B cell (primary cell): ENCODE results near the gene SYNDIG1L. TPM values are rescaled to one million over a fixed set of nuclear protein-coding genes. Genes with fewer than 3 reads are reported as not detected.

ENCODE experiments used
- ATAC-seq: fragments of 200-7000 bp; cut with Tn5 transposase; one replicate; pipeline ENCODE4 v1.10.0; 2021; ENCODE audit warnings: low read depth, mild to moderate bottlenecking, moderate number of reproducible peaks, moderate library complexity
- CTCF ChIA-PET: fragments of 350-600 bp; sonication (Branson Sonifier 250); formaldehyde crosslinking; loops from one replicate; lab custom pipeline; 2021; ENCODE audit warnings: antibody characterized with exemption, inconsistent platforms; lab: Charles Lee
- POLR2A ChIA-PET: fragments of 350-600 bp; sonication (Branson Sonifier 250); formaldehyde crosslinking; loops from one replicate; lab custom pipeline; 2021; ENCODE audit warnings: antibody characterized with exemption; lab: Charles Lee
- DNase-seq: peaks from one replicate; pipeline ENCODE4 v3.0.0; 2013
- H2AFZ ChIP-seq: 2 replicates; pipeline ENCODE4 v1.6.1; 2012; ENCODE audit warnings: mild to moderate bottlenecking, low read depth, low read length; ENCODE audit not compliant: insufficient read depth, poor library complexity, severe bottlenecking
- H3K27ac ChIP-seq, 2 donors: 1 replicate in 1 of 2; 2 replicates in 1 of 2; pipeline ENCODE4 v1.5.1; 2012 to 2013; ENCODE audit warnings: low read length in 2 of 2, mild to moderate bottlenecking in 2 of 2, moderate library complexity in 1 of 2
- H3K27me3 ChIP-seq, 4 experiments: fragments of 200-600 bp in 1 of 4; sonication (generic) in 1 of 4; replicated peaks in 1 of 4; 1 replicate in 2 of 4; 2 replicates in 2 of 4; pipeline versions ENCODE4 v1.6.1 to v1.7.0; 2013 to 2016; ENCODE audit warnings: low read length in 3 of 4, mild to moderate bottlenecking in 2 of 4, mixed read lengths in 1 of 4, moderate library complexity in 1 of 4; ENCODE audit not compliant: insufficient read depth in 4 of 4, control insufficient read depth in 3 of 4; ENCODE audit errors: control extremely low read depth in 1 of 4
- H3K36me3 ChIP-seq, 2 experiments: replicated peaks in 1 of 2; 1 replicate in 1 of 2; 2 replicates in 1 of 2; pipeline versions ENCODE4 v1.6.1 to v1.7.1; 2013; ENCODE audit warnings: low read length in 1 of 2; ENCODE audit not compliant: insufficient read depth in 2 of 2, control insufficient read depth in 1 of 2; ENCODE audit errors: control extremely low read depth in 1 of 2, extremely low read depth in 1 of 2
- H3K4me1 ChIP-seq, 2 donors: fragments of 200-600 bp in 1 of 2; sonication (generic) in 1 of 2; 1 replicate in 1 of 2; 2 replicates in 1 of 2; pipeline versions ENCODE4 v1.5.1 to v1.6.1; 2013 to 2017; ENCODE audit warnings: low read length in 2 of 2; ENCODE audit not compliant: control insufficient read depth in 2 of 2, insufficient read depth in 2 of 2
- H3K4me2 ChIP-seq: replicated peaks from 2 replicates; pipeline ENCODE3; 2012; ENCODE audit warnings: mild to moderate bottlenecking, low read depth, low read length; ENCODE audit not compliant: poor library complexity, severe bottlenecking
- H3K4me3 ChIP-seq, 5 experiments: fragments of 200-600 bp in 1 of 5; sonication (generic) in 1 of 5; 1 replicate in 3 of 5; 2 replicates in 2 of 5; pipeline versions ENCODE4 v1.5.1 to v1.7.0; 2011 to 2016; ENCODE audit warnings: low read length in 4 of 5, mild to moderate bottlenecking in 4 of 5, low read depth in 2 of 5, control low read depth in 1 of 5, moderate library complexity in 1 of 5; ENCODE audit not compliant: insufficient read depth in 1 of 5; ENCODE audit errors: control extremely low read depth in 1 of 5, extremely low read depth in 1 of 5
- H3K79me2 ChIP-seq: fragments of 200-600 bp; sonication (generic); one replicate; pipeline ENCODE4 v1.6.0; 2016; ENCODE audit warnings: low read length; ENCODE audit not compliant: control insufficient read depth, insufficient read depth
- H3K9ac ChIP-seq: fragments of 200-600 bp; sonication (generic); 2 replicates; pipeline ENCODE4 v1.6.1; 2017; ENCODE audit warnings: mild to moderate bottlenecking, low read length, moderate library complexity
- H3K9me3 ChIP-seq, 3 donors: one replicate each; pipeline versions ENCODE4 v1.6.1 to v1.7.1; 2013; ENCODE audit warnings: low read length in 2 of 3; ENCODE audit not compliant: control insufficient read depth in 2 of 3, insufficient read depth in 1 of 3; ENCODE audit errors: control extremely low read depth in 1 of 3
- H4K20me1 ChIP-seq: 2 replicates; pipeline ENCODE4 v1.6.0; 2012; ENCODE audit warnings: mild to moderate bottlenecking, low read length; ENCODE audit not compliant: insufficient read depth, control insufficient read depth, poor library complexity, severe bottlenecking
- H3K27ac Mint-ChIP-seq: one replicate; pipeline ENCODE4 v1.8.0; 2021; ENCODE audit warnings: mixed read lengths
- H3K27me3 Mint-ChIP-seq: one replicate; pipeline ENCODE4 v1.8.0; 2021; ENCODE audit warnings: mixed read lengths
- H3K4me1 Mint-ChIP-seq: one replicate; pipeline ENCODE4 v1.8.0; 2021; ENCODE audit warnings: mixed read lengths
- H3K4me3 Mint-ChIP-seq: one replicate; pipeline ENCODE4 v1.8.0; 2021; ENCODE audit warnings: mixed read lengths
- H3K9me3 Mint-ChIP-seq: one replicate; pipeline ENCODE4 v1.8.0; 2022; ENCODE audit warnings: mixed read lengths; ENCODE audit not compliant: insufficient read depth
- EZH2 ChIP-seq: IDR thresholded peaks from 2 replicates; pipeline ENCODE4 v1.6.1; 2012; ENCODE audit warnings: borderline replicate concordance, low read depth, mild to moderate bottlenecking, moderate library complexity, low read length; ENCODE audit not compliant: insufficient read depth, poor library complexity, severe bottlenecking
- WGBS: methylation state at CpG from one replicate; pipeline ENCODE4 v1.1.5; 2013; ENCODE audit warnings: missing lambda C conversion rate; ENCODE audit not compliant: insufficient coverage; 5-methylcytosine and 5-hydroxymethylcytosine counted together
- intact Hi-C: fragments of 100-400 bp; cut with micrococcal nuclease; formaldehyde crosslinking; loops from one replicate; pipeline ENCODE4 v1.10.0; 2022
- polyA plus RNA-seq: library from polyadenylated mRNA; depleted of rRNA; stranded (reverse); fragments of >200 nt; gene quantifications from 2 replicates; pipeline ENCODE4 v1.2.3, GENCODE V29; 2012
- total RNA-seq, 2 donors: library from RNA; stranded (reverse); fragments of 120-200 nt in 1 of 2; gene quantifications; 1 replicate in 1 of 2; 2 replicates in 1 of 2; pipeline versions ENCODE4 v1.2.3 to v1.2.4, GENCODE V29; 2013 to 2022
- TF ChIP-seq, protein P1 (sequence below): fragments of 200-600 bp; IDR thresholded peaks from one replicate; pipeline ENCODE4 v1.8.0; 2022; ENCODE audit warnings: antibody characterized with exemption, mild to moderate bottlenecking

SYNDIG1L gene
- total and polyA plus RNA-seq, 2 donors (not counting 1 experiment from before 2014, with no cell fraction given) = 0.16 TPM; not detected in 1

DNA sequence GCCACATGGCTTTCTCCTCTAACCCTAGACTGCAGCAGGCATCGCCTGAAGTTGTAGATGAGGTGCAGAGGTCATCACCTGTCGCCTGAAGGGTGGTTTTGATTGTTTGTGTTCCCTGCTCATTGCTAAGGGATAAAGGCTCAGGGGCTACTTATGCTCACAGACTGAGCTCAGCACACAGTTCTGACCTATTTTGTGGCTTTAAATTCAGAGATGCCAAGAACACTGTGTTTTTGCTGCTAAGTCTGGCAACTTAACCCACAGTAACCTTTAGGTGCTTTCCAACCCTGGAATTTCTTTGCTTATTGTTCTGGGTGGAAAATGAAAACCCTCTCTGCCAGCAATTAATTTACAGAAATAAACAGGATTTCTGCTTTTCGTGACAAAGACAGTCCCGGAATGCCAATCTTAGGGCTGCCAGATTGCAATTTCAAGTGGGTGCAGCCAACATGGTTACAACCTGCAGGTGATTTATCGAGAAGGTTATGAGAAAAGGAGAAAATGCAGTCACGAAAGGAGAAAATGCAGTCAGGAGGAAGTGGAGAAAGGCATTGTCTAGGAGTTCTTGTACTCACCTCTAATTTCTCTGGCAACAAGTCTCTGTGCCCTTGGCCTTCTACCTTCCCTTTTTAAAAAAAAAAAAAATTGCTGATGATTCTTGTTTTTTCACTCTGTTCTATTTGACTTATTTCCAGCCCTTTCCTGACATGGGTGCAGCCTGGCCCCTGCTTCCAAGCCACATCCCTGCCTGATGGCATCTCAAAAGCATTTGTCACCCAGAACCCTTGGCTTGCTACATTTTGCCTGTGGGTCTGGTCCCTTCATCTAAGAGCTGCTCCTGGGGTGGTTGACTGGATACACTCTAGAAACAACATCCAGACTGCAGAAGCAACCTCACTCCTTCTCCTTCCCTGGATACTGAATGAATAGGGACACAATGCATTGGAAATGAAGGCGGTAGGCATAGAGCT is 43.8 kb upstream of the SYNDIG1L start:
- H3K4me1 Mint-ChIP-seq = no peaks in the 10 kb centered on the region
- no peaks in the 10 kb centered on the region for H3K9me3 Mint-ChIP-seq
- Histone ChIP-seq H4K20me1 (no peaks in the 10 kb centered on the region), H3K4me2 (no peak overlapping the region), H3K4me1 (no peaks in the 10 kb centered on the region), H3K9ac (no peak overlapping the region), H3K27me3 (no peaks in the 10 kb centered on the region), H2AFZ (no peak overlapping the region), H3K36me3 (peaks cover 0 to 11% of the 10 kb centered on the region in 2 experiments), H3K27ac (no peak overlapping the region), H3K9me3 (no peaks in the 10 kb centered on the region), H3K4me3 (no peak overlapping the region), H3K79me2 (no peaks in the 10 kb centered on the region)
- ChIA-PET POLR2A (no interaction called here), CTCF (no interaction called here)
- no peak overlapping the region for H3K27ac Mint-ChIP-seq
- H3K4me3 Mint-ChIP-seq = no peak overlapping the region
- no peaks in the 10 kb centered on the region for H3K27me3 Mint-ChIP-seq
- DNase-seq (no peak), ATAC-seq (no peak)
- intact Hi-C loops = no loop called here
- TF ChIP-seq, protein P1, sequence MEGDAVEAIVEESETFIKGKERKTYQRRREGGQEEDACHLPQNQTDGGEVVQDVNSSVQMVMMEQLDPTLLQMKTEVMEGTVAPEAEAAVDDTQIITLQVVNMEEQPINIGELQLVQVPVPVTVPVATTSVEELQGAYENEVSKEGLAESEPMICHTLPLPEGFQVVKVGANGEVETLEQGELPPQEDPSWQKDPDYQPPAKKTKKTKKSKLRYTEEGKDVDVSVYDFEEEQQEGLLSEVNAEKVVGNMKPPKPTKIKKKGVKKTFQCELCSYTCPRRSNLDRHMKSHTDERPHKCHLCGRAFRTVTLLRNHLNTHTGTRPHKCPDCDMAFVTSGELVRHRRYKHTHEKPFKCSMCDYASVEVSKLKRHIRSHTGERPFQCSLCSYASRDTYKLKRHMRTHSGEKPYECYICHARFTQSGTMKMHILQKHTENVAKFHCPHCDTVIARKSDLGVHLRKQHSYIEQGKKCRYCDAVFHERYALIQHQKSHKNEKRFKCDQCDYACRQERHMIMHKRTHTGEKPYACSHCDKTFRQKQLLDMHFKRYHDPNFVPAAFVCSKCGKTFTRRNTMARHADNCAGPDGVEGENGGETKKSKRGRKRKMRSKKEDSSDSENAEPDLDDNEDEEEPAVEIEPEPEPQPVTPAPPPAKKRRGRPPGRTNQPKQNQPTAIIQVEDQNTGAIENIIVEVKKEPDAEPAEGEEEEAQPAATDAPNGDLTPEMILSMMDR = no peak
- no peak for TF ChIP-seq EZH2
- WGBS = 100% methylated on average over 3 of the region's 7 CpGs

DNA sequence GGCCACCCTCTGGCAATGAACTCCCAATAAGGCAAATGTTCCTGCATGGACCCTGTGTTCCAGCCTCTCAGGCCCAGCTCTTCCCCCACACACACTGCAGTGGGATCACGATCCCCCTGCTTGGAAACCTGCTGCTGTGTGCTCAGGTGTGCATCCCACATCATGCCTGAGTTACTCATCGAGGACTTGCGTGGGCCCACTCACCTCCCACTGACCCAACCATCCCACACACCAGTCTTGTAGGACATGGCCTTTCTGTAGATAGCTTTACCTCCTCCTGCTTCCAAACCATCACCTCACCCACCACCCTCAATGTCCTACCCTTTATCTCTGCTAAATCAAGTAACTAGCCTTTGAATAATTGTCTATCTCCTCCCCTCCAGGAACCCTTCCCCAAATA is 42.5 kb upstream of the SYNDIG1L start:
- ChIA-PET POLR2A (no interaction called here), CTCF (interaction anchor here (0.8 kb wide), 1 partner anchor 143 kb away, joined by 3 read pairs; no protein-coding TSS in a partner anchor)
- Histone ChIP-seq H4K20me1 (no peaks in the 10 kb centered on the region), H3K4me3 (no peak overlapping the region), H3K27ac (no peak overlapping the region), H3K9ac (no peak overlapping the region), H3K9me3 (no peaks in the 10 kb centered on the region), H2AFZ (no peak overlapping the region), H3K4me2 (no peak overlapping the region), H3K27me3 (no peaks in the 10 kb centered on the region), H3K79me2 (no peaks in the 10 kb centered on the region), H3K4me1 (no peaks in the 10 kb centered on the region), H3K36me3 (peaks cover 0 to 4% of the 10 kb centered on the region in 2 experiments)
- ATAC-seq (no peak), DNase-seq (no peak)
- Mint-ChIP-seq H3K27me3 (no peaks in the 10 kb centered on the region), H3K9me3 (no peaks in the 10 kb centered on the region), H3K4me3 (no peak overlapping the region), H3K27ac (no peak overlapping the region), H3K4me1 (no peaks in the 10 kb centered on the region)
- TF ChIP-seq, protein P1 = no peak
- TF ChIP-seq EZH2 = no peak
- WGBS = 84% methylated on average over 3 of the region's 3 CpGs
- intact Hi-C loops = no loop called here
